Inferior parietal cortex (tissue), 1 donor: ENCODE measurements around the gene ADAP1.

ENCODE experiments used
- DNase-seq: peaks from one replicate; pipeline ENCODE4 v3.0.0-alpha.2; 2016; ENCODE audit errors: extremely low spot score

Gene ADAP1

GRCh38 chr7:863106-863505 is 91.4 kb downstream of the ADAP1 start:
- DNase-seq = no peak

- no peak for DNase-seq
Measured at GRCh38 chr7:862157-862556, 92.3 kb downstream of the ADAP1 start.

GRCh38 chr7:861222-861621 is 93.3 kb downstream of the ADAP1 start:
- no peak for DNase-seq

- DNase-seq = no peak
Measured at GRCh38 chr7:860149-860548, 94.3 kb downstream of the ADAP1 start.

- DNase-seq = no peak
Measured at GRCh38 chr7:859359-860030, 95.0 kb downstream of the ADAP1 start.

GRCh38 chr7:857661-858060 is 96.8 kb downstream of the ADAP1 start:
- no peak for DNase-seq

- DNase-seq = no peak
Measured at GRCh38 chr7:856444-857095, 97.9 kb downstream of the ADAP1 start.

GRCh38 chr7:855686-856369 is 98.7 kb downstream of the ADAP1 start:
- DNase-seq = no peak

GRCh38 chr7:854118-854775 is 100.2 kb downstream of the ADAP1 start:
- DNase-seq = no peak

- DNase-seq = no peak
Measured at GRCh38 chr7:853366-854117, 100.9 kb downstream of the ADAP1 start.

- DNase-seq = no peak
Measured at GRCh38 chr7:851204-851603, 103.3 kb downstream of the ADAP1 start.

GRCh38 chr7:849781-850180 is 104.7 kb downstream of the ADAP1 start:
- no peak for DNase-seq

GRCh38 chr7:849145-849544 is 105.3 kb downstream of the ADAP1 start:
- no peak for DNase-seq
